Activated CD8-positive, alpha-beta memory T cell treated with anti-CD3 and anti-CD28 coated beads, Interleukin-2, amount 50 U/mL, for 1 hour (primary cell): ENCODE results near the gene PIGL.
"Not testable (repeated sequence)": the region's sequence is repeated elsewhere in the genome, so short reads cannot be mapped to it uniquely, and the experiment has no call there.

Experiments used
- DNase-seq: peaks from one replicate; pipeline ENCODE4 v3.0.0-alpha.2; 2020; ENCODE audit errors: extremely low read depth

PIGL gene

DNA sequence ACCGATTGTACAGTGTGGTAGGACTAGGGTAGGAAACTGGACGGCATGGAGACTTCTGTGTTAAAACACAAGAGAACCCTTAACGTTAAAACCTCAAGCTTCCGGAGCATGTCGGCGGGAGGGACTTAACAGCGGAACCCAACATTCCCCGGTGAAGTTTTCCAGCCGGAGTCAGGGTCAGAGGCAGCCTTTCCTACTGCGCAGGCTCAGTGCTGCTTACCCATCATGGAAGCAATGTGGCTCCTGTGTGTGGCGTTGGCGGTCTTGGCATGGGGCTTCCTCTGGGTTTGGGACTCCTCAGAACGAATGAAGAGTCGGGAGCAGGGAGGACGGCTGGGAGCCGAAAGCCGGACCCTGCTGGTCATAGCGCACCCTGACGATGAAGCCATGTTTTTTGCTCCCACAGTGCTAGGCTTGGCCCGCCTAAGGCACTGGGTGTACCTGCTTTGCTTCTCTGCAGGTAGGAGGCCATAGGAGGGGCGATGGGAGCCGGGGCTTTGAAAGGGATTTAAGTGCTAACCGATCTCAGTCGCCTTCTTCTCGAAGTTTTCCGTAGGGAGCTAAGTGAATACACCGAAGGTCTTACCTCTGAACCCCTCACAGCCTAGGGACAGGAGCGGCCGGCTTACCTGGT lies at the start of gene PIGL:
PIGL (plus strand) TSS at position 209 of the 634 bp plus-strand sequence; CDS start at position 226, 17 bp downstream.
- peak; percentile 76 for DNase-seq

DNA sequence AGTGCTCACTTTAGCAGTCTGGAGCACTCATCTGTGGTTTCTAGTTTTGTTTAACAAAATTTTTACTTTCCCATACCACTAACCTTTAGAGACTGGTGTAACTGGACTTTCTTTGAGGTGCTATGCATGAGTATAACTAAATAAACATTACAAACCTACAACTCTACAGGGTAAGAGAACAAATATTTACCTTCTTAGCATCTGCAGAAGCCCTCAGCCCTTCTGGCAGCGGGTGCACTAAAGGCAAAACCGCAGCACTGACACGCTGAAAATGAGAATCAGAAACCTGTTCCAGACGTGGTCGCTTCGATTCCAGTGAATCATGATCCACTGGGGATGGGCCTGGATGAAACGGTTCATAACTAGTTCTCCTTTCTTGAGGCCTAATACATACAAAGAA lies 45.4 kb upstream of the PIGL start:
- no peak for DNase-seq

DNA sequence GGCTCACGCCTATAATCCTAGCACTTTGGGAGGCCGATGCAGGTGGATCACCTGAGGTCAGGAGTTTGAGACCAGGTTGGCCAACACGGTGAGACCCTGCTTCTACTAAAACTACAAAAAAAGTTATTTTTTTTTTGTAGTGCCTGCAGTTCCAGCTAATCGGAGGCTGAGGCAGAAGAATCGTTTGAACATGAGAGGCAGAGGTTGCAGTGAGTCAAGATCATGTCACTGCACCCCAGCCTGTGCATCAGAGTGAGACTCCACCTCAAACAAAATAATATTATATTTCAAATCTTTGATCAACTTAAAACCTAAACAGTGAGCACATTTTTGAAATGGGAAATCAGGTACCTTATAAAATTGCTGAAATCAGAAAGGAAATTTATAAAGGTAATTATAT lies 38.2 kb upstream of the PIGL start:
- no peak for DNase-seq

DNA sequence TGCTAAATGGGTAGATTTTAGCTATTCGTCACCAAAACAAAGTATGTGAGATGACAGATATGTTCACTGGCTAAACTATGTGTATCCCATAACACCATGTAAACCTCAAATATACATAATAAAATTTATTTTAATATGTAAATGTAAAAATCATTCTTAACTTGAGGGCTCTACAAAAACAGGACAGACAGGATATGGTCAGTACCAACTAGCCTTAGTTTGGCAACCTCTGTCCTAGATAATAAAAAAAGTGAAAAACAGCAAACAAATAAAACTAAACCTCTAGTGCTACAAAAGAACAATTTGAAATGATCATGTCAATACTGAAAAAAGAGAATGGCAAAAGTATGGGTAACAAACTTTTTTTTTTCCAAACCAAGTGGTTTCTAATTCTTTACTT lies 35.4 kb upstream of the PIGL start:
- DNase-seq = no peak

DNA sequence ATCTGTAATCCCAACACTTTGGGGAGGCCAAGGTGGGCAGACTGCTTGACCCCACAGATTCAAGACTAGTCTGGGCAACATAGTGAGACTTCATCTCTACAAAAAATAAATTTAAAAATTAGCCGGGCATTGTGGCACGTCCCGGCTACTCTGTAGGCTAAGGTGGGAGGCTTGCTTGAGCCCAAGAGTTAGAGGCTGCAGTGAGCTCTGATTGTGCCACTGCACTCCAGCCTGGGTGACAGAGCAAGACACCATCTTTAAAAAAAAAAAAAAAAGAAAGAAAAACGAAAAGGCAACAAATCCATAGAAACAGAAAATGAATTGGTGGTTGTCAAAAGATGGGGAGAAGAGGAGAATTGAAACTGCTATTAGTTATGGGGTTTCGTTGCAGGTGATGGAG lies 29.4 kb upstream of the PIGL start:
- no peak for DNase-seq

DNA sequence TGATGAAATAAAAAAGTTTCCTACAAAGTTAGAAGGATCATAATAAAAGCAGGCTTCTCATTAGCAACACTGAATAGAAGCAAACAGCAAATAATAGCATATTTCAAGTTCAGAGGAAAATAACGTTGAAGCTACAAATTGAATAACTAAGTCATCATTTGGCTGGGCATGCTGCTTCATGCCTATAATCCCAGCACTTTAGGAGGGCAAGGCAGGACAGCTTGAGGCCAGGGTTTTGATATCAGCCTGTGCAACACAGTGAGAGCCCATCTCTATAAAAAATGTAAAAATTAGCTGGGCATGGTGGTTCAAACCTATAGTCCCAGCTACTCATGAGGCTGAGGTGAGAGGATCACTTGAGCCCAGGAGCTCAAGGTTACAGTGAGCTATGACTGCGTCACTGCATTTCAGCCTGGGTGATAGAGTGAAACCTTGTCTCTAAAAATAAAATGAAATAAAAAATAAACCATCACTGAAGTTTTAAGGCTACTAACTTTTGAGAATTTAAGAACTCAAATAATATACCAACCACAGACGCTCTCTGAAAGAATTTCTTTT lies 27.1 kb upstream of the PIGL start:
- no peak for DNase-seq

DNA sequence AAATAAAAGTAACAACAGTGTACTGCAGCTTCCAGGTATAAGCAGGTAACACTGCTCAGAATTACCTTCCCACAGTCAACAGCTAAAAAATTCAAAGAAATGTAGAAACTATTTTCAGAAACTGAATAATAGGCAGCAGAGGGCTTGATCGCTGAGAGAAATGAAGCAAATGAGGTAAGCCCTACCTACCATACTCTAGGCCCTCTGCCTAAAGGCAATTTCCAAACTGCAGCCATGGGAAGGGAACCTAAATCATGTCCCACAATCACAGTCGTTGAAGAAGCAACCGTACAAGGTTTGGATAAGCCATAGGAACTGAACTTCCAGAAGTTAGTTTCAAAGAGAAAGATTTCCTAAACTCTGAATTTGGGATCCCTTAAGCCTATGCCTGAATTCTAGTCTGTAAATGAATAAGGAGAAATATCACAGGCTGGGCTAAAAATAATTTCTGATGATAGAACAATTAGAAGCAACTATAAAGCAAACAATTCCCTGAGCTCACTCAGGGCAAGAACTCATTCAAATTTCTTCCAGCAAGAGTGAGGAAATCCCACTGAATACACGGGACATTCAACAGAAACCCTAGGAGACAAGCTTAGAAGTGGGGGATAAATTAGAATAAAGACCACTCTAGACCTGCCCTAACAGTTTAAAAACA lies 26.2 kb upstream of the PIGL start:
- DNase-seq = no peak

DNA sequence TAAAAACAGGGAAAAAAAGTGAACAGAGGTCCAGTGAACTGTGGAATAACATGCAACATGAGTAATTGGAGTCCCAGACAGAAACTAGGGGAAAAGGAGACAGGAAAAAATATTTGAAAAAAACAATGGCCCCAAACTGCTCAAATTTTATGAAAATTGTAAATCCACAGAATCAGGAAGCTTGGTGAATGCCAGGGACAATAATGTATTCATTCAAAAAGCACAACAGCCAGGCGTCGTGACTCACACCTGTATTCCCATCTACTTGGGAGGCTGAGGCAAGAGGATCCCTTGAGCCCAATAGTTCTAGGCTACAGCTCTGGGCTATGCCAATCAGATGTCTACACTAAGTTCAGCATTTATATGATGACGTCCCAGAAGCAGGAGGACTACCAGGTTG lies 25.4 kb upstream of the PIGL start:
- no peak for DNase-seq

DNA sequence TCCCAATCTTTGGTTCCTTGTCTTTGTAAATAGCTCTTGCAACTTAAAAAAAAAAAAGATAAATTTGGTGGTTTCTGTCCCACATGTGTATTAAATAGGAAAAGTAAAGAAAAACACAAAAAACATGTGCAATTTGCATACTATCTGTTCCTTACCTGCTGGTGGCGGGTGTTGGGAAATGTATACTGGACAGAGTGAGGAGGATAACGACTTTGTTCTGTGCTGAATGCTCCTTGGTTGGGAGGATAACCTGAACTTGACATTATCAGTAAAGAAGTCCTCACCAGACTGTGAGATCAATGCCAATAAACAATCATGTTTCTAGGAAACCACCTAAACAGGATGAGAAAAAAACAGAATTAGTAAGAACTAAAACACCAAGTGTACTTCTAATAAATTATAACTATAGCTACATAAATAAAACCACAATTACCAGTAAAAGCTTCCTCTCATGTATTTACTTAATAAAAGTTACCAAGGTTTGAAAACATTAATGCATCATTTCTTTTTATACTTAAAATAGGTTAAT lies 22.6 kb upstream of the PIGL start:
- not testable (repeated sequence) for DNase-seq

DNA sequence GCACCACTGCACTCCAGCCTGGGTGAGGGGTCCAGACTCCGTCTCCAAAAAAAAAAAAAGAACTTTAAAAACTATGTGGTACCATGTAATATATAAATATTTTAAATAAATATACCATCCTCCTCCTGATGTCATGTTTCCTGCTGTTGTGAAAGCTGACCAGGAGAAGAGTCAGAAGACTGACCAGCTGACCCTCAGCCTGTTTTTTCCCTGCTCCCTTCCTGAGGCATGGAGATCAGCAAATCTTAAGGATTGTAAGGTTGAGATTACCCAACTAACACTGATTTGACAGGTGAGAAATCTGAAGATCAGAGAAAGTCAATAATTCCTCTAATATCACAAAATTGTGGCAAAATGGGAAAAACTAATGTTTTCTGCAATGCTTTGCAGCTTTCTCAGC lies 19.7 kb upstream of the PIGL start:
- DNase-seq = no peak

DNA sequence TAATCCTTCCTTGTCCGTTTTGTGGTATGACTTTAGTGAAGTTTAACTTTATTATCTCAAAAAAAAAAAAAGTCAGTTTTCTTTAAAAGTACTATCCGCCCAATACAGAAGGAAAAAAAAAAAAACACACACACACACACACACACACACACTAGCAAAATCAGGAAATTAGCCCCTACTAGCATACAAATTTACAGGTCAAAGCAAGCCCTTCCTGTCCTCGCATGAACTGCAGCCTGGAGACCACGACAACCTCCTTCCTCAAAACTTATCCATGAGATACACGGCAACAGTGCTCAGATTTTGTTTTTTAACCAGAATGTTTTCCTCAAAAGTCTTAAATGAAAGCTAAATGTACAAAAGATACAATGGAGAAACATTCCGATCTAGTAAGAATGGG lies 17.9 kb upstream of the PIGL start:
- no peak for DNase-seq

DNA sequence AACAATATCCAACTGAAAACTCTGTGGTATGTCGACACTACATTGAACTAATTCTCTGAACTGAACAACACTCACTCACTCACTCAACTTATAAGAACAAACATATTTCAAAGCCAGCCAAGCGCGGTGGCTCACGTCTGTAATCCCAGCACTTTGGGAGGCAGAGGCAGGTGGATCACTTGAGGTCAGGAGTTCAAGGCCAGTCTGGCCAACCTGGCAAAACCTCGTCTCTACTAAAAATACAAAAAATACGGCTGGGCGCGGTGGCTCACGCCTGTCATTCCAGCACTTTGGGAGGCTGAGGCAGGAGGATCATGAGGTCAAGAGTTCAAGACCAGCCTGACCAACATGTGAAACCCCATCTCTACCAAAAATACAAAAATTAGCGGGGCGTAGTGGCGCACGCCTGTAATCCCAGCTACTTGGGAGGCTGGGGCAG lies 15.3 kb upstream of the PIGL start:
- not testable (repeated sequence) for DNase-seq

DNA sequence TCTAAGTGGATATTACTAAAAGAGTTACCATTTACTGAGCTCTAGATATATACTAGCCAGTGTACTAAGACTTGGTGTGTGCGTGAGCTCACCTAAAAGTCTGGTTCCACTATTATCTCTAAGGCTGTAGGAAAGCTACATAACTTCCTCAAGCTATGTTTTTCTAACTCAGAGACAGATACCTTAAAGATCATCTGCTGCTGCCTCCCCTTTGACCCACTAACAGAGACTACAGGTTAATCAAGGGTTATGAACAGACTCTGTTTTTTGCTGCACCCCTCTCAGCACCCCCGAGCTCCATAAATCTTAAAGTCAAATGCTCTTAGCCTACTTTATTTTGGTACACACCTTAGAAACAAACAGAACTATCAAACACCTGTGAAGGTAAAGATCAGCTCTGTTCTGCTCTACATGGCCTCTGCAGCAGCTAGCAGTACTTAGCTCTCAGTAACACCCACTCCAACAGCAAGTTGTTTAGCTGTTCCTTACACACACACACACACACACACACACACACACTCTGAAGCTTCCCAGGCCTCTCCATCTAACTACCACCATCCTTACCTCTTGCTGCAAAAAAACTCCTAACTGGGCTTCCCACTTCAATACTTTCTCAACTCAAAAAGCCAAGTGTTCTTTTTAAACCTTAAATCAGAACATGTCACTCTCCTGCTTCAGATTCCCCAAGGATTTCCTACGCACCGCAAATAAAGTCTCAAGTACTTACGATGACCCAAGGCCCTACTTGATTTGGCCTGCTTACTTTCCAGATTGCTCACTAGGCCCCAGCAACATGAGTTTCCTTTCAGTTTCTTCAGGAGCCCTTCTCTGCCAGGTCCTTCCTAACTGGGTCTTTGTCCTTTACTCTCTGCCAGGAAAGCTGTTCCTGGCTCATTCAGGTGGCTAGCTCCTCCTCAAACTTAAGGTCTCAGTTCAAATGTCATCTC lies 14.2 kb upstream of the PIGL start:
- DNase-seq = not testable (repeated sequence)

DNA sequence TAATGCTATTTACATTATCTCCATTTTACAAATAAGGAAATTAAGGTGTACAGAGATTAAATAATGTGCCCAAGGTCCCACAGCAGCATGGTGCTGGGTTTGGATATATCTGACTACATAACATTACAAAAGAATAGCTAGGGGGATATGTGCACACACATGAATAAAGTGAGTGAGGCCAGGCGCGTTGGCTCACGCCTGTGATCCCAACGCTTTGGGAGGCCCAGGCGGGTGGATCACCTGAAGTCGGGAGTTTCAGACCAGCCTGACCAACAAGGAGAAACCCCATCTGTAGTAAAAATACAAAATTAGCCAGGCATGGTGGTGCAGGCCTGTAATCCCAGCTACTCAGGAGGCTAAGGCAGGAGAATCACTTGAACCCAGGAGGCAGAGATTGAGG lies 12.2 kb upstream of the PIGL start:
- not testable (repeated sequence) for DNase-seq

DNA sequence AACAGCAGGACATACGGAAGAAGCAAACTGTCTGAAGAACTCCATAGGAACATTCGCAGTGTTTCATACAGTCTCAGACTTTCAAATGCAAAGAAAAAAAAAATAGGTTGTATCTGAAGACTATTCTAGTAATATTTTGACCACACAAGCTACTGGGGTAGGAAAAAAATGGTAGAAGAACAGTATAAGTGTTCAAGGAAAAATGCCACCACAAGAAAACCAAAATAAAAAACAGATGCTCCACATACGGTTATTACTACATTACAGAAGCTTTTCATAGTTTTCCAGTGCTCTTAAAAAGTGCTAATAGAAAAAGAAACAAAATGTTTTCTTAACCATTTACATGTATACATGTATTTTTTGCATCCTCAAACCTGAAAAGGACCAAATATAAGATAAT lies 5.4 kb upstream of the PIGL start:
- no peak for DNase-seq

DNA sequence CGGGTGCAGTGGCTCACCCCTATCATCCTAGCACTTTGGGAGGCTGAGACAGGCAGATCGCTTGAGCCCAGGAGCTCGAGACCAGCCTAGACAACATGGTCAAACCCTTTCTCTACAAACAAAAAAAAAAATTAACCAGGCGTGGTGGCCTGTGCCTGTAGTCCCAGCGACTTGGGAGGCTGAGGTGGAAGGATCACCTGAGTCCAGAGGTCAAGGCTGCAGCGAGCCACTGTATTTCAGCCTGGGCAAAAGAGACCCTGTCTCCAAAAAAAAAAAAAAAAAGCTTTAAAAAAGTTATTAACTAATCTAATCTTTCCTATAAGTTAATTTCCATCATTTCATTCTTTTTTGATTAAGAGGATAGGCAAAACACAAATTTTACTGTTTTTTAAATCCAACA lies 4.2 kb upstream of the PIGL start:
- no peak for DNase-seq

DNA sequence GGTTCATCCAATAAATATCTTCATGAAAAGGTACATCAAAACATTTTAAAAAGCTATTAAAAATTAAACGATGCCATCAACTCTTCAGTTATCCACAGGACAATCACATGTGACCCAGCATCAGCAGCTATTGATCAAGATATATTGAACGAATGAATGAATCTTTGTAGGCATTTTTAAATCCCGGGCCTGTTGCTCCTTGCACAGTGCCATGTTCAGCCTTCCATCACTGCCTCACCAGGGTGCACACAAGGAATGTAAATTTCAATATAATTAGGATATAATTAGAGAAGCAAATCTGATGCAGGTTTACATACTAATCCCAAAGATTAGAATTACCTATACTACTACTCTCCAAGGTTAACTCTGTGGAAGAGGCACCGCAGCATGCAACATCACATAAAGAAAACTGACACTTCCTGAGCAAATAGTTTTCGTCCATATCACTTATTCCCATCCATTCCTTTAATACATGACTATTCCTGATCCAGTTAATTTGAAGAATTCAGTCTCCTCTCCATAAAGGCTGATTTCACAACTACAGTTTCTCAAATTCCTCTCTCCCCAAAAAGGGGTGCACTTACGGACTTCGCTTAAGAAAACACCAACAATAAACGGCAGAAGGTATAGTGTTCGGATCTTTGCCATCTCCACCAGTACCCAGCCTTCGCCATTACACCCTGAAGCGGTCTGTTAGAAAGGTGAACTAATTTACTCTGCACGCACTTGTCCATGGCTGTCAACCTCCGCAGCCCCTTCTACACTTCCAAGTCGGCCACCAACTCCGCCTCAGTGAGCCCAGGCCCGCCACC lies 2.6 kb upstream of the PIGL start:
- no peak for DNase-seq

DNA sequence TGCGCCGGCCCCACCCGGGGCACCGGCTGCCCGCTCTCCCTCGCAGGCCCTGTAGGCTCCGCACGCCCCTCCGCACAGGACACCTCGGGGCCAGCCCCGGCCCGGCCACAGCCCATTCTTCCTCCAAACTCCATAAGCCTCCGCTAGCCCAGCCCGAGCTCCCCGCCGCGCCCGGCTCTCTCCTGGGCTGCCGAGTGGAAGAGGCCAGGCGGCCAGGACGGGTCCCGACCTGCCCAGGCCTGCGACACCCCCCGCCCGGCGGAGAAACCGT lies 2.1 kb upstream of the PIGL start:
- no peak for DNase-seq

DNA sequence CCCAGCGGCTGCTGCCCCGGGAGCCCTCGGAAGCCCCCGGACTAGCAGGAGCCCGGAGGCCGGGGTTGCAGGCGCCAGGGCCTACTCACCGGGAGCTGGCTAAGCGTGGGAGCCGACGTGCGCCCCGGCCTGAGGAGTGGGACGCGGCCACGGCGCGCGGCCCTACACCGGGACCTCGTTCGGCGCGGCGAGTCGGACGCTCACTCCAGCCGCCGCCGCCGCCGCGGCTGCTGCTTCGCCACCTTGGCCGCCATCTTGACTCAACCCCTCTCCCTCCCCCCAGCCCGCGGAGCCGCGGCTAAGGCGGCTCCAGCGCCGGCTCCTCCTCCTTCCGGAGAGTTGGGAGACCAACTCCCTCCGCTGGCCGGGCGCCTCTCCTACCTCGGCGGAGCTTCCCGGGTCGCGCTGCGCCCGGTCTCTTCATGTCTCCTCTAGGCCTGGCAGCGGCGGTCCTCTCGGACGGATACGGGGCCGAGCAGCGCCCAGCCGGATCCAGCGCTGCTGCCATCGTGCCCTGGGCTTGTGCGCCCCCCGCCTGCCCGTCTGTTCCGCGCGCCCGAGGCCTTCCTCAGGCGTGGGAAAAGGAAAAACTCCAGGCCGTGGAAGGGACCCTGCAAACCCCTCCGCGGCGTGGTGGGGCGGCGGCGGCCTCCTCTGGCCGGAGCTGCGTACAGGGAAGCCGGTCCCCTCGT lies 1.6 kb upstream of the PIGL start, which contains the start of gene NCOR1:
NCOR1 (minus strand) TSS at position 262 of the 692 bp plus-strand sequence. CDS start 20,965 bp downstream, outside the sequence.
- DNase-seq = peak; percentile 67

DNA sequence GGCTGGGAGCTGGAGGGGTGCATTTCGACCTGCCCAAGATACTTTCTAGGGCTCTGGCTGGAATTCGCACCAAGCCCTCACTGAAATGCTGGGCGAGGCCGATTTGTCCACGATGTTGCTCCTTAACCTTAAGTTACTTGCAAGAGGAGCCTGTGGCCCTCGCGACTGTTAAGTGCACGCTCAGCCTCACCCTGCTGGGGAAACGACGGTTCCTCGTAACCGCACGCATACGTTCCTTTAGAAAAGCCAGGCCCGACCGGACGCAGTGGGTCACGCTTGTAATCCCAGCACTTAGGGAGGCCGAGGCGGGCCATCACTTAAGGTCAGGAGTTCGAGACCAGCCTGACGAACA lies 1.1 kb upstream of the PIGL start:
- DNase-seq = no peak
